Measurements from ENCODE around the gene CD36.
A peak's percentile ranks its signal among the peaks of the same experiment; 100 is the strongest.

Gene CD36

GRCh38 chr7:80705130-80705781, 66.8 kb downstream of the CD36 start:
- no peak for DNase-seq (ENCODE audit: low read depth)

GRCh38 chr7:80707318-80707717, 68.9 kb downstream of the CD36 start:
- no peak for DNase-seq (ENCODE audit: low read depth)

GRCh38 chr7:80708123-80708522, 69.7 kb downstream of the CD36 start:
- DNase-seq (ENCODE audit: low read depth): no peak

- no peak for DNase-seq (ENCODE audit: low read depth)
Measured at GRCh38 chr7:80711531-80711930, 73.1 kb downstream of the CD36 start.

GRCh38 chr7:80719261-80719660, 80.8 kb downstream of the CD36 start:
- DNase-seq (ENCODE audit: low read depth): peak; percentile 59

GRCh38 chr7:80720146-80720545, 81.7 kb downstream of the CD36 start:
- no peak for DNase-seq (ENCODE audit: low read depth)

- peak; percentile 62 for DNase-seq (ENCODE audit: low read depth)
Measured at GRCh38 chr7:80721883-80722615, 83.6 kb downstream of the CD36 start.

- DNase-seq (ENCODE audit: low read depth): peak; percentile 97
Measured at GRCh38 chr7:80722616-80723195, 84.3 kb downstream of the CD36 start.

GRCh38 chr7:80724249-80724871, 85.9 kb downstream of the CD36 start:
- no peak for DNase-seq (ENCODE audit: low read depth)

- DNase-seq (ENCODE audit: low read depth): no peak
Measured at GRCh38 chr7:80725181-80725611, 86.8 kb downstream of the CD36 start.
